Transverse colon (tissue), 4 donors: ENCODE results near the gene GIPC3.

Experiments
- CTCF ChIP-seq, 5 experiments: fragments of 200-600 bp in 3 of 5; fragments of 450-650 bp in 2 of 5; sonication (generic) in 3 of 5; IDR thresholded peaks; 1 replicate in 2 of 5; 2 replicates in 3 of 5; pipeline ENCODE4 v1.5.1; 2016 to 2017; ENCODE audit warnings: antibody characterized with exemption in 5 of 5, inconsistent platforms in 3 of 5, mild to moderate bottlenecking in 2 of 5, moderate library complexity in 1 of 5
- EP300 ChIP-seq: sonication (generic); formaldehyde crosslinking; IDR thresholded peaks from one replicate; pipeline ENCODE4 v1.6.1; 2017; ENCODE audit warnings: antibody characterized with exemption, low read depth
- POLR2A ChIP-seq: fragments of 450-650 bp; IDR thresholded peaks from one replicate; pipeline ENCODE4 v1.6.1; 2016; ENCODE audit warnings: antibody characterized with exemption, mild to moderate bottlenecking, moderate library complexity
- POLR2AphosphoS5 ChIP-seq, 3 donors: sonication (generic); formaldehyde crosslinking; IDR thresholded peaks; one replicate each; pipeline ENCODE4 v1.6.1; 2016; ENCODE audit warnings: antibody characterized with exemption in 3 of 3

- no peak for TF ChIP-seq EP300
- no peak for TF ChIP-seq POLR2A
- TF ChIP-seq POLR2AphosphoS5 (IDR thresholded peaks at IDR 0.05), result no peak
- no peak for TF ChIP-seq CTCF (IDR thresholded peaks at IDR 0.05)
Measured at GRCh38 chr19:3620817-3621547, 35.7 kb downstream of the GIPC3 start.
